HFF-Myc (cell line): Measurements from ENCODE around the gene GRIN3B.

Source experiments
- DNase-seq: peaks from one replicate; pipeline ENCODE4 v3.0.0-alpha.2; 2011; ENCODE audit warnings: low read depth; ENCODE audit errors: extremely low read depth
- H3K4me3 ChIP-seq: replicated peaks from 2 replicates; pipeline ENCODE4 v1.5.1; 2011; ENCODE audit warnings: low read depth, mild to moderate bottlenecking, control low read depth, low read length
- TF ChIP-seq, protein P1 (sequence below): IDR thresholded peaks from 2 replicates; pipeline ENCODE4 v1.5.1; 2012; ENCODE audit warnings: mild to moderate bottlenecking, low read depth, low read length, control low read depth; ENCODE audit errors: missing control alignments

GRIN3B gene, protein sequence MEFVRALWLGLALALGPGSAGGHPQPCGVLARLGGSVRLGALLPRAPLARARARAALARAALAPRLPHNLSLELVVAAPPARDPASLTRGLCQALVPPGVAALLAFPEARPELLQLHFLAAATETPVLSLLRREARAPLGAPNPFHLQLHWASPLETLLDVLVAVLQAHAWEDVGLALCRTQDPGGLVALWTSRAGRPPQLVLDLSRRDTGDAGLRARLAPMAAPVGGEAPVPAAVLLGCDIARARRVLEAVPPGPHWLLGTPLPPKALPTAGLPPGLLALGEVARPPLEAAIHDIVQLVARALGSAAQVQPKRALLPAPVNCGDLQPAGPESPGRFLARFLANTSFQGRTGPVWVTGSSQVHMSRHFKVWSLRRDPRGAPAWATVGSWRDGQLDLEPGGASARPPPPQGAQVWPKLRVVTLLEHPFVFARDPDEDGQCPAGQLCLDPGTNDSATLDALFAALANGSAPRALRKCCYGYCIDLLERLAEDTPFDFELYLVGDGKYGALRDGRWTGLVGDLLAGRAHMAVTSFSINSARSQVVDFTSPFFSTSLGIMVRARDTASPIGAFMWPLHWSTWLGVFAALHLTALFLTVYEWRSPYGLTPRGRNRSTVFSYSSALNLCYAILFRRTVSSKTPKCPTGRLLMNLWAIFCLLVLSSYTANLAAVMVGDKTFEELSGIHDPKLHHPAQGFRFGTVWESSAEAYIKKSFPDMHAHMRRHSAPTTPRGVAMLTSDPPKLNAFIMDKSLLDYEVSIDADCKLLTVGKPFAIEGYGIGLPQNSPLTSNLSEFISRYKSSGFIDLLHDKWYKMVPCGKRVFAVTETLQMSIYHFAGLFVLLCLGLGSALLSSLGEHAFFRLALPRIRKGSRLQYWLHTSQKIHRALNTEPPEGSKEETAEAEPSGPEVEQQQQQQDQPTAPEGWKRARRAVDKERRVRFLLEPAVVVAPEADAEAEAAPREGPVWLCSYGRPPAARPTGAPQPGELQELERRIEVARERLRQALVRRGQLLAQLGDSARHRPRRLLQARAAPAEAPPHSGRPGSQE

DNA sequence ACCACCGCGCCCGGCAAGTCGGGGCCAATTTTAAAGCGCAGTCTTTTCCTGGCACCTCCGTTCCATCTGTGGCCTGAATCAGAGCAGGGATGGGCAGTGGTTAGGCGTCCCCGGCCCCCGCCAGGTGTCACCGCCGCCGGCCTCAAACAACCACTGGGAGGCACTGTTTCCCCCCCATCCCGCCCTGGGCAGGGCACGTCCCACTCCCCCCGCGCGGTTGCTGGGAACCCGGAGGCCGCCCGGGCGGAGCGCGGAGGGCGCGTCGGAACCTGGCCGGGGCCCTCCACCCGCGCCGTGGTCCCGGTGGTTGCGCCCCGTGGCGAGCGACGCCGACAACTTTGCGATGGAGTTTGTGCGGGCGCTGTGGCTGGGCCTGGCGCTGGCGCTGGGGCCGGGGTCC, at the start of gene GRIN3B:
Gene GRIN3B (plus strand): TSS at position 325 of the 400 bp plus-strand sequence. CDS start 19 bp downstream, at position 344.
- DNase-seq = no peak
- H3K4me3 ChIP-seq = no peak within 1 kb of the TSS
- TF ChIP-seq, protein P1, sequence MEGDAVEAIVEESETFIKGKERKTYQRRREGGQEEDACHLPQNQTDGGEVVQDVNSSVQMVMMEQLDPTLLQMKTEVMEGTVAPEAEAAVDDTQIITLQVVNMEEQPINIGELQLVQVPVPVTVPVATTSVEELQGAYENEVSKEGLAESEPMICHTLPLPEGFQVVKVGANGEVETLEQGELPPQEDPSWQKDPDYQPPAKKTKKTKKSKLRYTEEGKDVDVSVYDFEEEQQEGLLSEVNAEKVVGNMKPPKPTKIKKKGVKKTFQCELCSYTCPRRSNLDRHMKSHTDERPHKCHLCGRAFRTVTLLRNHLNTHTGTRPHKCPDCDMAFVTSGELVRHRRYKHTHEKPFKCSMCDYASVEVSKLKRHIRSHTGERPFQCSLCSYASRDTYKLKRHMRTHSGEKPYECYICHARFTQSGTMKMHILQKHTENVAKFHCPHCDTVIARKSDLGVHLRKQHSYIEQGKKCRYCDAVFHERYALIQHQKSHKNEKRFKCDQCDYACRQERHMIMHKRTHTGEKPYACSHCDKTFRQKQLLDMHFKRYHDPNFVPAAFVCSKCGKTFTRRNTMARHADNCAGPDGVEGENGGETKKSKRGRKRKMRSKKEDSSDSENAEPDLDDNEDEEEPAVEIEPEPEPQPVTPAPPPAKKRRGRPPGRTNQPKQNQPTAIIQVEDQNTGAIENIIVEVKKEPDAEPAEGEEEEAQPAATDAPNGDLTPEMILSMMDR = peak; percentile 53

DNA sequence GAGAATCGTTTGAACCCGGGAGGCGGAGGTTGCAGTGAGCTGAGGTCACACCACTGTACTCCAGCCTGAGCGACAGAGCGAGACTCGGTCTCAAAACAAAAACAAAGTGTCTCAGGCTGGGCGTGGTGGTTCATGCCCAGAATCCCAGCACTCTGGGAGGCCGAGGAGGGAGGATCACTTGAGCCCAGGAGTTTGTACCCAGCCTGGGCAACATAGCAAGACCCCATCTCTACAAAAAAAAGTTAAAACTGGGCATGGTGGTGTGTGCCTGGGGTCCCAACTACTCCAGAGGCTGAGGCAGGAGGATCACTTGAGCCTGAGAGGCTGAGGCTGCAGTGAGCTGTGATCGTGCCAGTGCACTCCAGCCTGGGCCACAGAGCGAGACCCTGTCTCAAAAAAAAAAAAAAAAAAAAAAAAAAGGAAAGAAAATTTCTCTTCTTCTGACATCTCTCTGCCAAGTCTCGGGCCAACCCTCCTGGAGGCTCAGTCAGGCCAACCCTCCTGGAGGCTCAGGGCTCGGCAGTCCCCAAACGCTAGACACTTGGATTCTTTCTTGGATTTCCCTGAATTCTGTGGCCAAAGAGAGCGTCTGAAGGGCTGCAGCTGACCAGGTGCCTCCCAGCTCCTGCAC, 48.1 kb upstream of the GRIN3B start:
- TF ChIP-seq, protein P1 = no peak

DNA sequence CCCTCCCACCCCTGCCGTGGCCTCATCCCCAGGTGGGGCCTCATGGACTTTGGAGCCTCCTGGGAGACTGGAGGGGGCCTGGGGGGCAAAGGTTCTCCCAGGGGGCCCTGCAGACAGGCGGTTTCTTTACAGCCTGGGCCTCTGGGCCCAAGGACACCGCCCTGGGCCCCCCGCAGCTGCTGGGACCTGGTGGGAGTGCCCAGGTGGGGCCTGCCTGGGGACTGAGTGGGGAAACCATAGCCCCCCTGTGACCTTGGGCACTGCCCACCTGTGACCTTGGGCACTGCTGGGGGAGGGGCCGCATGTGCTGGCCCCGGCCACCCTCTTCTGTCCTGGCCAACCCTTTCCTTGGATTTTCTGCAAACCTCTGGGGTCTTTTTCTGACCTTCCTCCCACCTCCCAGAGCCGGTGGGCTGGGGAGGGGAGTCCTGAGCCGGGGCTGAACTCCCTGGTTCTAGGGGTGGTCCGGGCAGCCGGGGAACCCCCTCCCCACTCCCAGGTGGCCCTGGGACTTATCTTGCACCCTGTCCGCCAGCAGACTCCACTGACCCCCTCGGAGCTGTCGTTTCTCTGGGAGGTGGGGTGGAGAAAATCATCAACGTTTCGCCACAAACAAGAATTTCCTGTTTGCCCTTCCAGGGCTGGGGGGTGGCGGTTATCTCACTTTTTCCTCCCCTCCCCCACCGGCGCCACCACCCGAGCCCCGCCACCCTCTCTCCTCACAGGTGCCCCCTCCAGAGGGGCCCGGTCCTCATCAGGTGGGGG, 47.4 kb upstream of the GRIN3B start:
- DNase-seq = no peak
- no peak overlapping the region for H3K4me3 ChIP-seq
- TF ChIP-seq, protein P1 = no peak

More for the DNA sequence above, 48.1 kb upstream of the GRIN3B start:
- no peak overlapping the region for H3K4me3 ChIP-seq
- DNase-seq = no peak

DNA sequence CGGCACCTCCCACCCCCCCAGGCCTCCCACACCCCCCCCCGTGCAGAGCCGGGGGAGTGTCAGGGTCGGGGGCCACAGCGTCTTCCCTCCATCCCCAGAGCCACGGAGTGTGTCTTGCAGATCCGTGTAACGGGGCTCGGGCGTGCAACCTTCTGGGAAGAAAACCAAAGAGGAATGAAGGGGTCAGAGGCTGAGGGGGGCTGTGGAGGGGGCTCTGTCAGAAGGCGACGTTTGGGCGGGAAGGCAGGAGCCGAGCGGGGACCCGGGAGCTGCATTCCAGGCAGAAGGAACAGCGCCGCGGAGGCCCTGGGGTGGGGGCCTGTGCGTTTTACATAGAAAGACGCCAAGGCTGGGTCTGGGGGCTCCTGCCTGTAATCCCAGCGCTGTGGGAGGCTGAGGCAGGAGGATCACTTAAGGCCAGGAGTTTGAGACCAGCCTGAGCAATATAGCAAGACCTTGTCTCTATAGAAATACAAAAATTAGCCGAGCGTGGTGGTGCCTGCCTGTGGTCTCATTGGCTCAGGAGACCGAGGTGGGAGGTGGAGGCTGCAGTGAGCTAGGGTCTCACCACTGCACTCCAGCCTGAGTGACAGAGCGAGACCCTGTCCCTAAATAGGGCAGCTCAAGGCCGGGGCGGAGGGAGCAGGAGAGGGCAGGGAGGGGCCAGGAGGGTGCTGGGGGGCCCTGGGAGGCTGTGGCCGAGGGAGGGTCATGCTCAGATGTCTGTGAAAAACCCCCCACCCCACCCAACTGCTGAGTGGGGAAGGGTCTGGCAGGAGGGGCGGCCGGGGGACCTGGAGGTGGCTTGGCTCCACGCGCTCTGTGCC, 46.6 kb upstream of the GRIN3B start:
- TF ChIP-seq, protein P1 = no peak
- DNase-seq = no peak
- no peak overlapping the region for H3K4me3 ChIP-seq

DNA sequence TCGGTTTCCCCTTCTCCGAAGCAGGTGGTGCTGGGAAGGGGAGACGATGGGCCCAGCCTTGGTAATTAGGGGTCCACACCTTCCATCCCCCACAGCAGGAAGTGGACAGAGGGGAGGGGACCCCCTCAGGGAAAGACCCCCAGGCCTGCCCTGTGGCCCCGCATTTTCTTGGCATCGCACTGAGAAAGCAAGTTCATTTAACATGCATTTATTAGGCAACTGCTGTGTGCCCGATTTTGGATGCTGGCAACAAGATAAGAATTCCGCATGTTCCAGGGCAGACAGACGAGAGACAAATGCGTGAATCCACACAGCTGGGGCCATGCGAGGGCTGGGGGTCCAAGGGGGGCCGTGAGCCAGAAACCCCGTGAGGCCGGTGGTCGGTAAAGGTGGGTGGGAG, 45.9 kb upstream of the GRIN3B start:
- DNase-seq = no peak
- TF ChIP-seq, protein P1 = no peak
- no peak overlapping the region for H3K4me3 ChIP-seq
